Measurements from ENCODE around the gene ZNF836. TPM values are rescaled to one million over a fixed set of nuclear protein-coding genes. Genes with fewer than 3 reads are reported as not detected.
"Not testable (repeated sequence)": the region's sequence is repeated elsewhere in the genome, so short reads cannot be mapped to it uniquely, and the experiment has no call there.

ZNF836 gene
- total RNA-seq, result 7.8 and 10.8 TPM in 2 replicates

DNA sequence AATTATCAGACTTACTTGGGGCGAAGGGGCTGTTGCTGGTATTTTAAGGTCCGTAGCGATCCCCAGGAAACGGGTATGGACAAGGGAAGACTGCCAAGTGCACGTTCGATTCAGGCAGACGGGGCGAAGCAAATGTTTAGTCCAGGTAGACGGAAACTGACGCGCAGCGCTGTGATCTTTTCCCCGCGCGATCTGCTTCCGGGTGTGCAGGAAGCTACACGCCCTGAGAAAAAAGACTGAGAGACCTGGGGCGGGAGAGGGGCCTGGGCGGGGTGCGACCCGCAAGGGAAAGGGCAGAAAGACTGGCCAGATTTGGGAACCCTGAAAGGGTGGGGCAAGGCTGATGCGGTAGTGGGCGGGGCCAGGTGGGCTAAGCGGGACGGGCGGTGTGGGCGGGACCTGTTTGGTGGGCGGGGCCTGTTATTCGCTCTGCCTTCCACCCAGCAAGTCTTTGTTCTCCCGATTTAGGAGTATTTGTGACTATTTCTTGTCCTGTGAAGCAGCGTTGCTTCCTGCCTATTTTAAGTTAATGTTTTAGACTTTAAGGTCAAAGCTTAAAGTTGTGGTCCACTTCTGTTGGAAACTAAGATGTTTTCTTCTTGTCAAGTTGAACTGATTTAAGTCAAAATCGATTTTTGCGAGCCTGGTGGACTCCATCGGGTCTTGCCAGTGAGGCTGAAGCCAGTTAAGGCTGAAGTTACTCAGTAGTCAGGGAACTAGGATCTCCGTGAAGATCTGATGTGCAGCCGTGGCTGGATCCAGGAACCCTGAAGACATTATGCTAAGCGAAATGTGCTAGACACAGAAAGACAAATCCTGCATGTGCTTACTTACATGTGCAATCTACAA is at the start of gene ZNF836:
ZNF836 (minus strand) TSS at position 301 of the 849 bp plus-strand sequence. CDS start 3,549 bp downstream, outside the sequence.
- Mint-ChIP-seq H3K36me3 (ENCODE audit: low read depth) (peaks cover 39% of the 10 kb centered on the region), H3K27me3 (ENCODE audit: insufficient read depth) (no peaks in the 10 kb centered on the region), H3K9me3 (peaks cover 20% of the 10 kb centered on the region), H3K4me1 (ENCODE audit: low read depth) (peaks cover 11% of the 10 kb centered on the region), H3K27ac (peak within 1 kb of the TSS; percentile 90), H3K4me3 (peak within 1 kb of the TSS; percentile 97)
- peak; percentile 83 for DNase-seq (ENCODE audit: low spot score)
- intact Hi-C loops (cut with micrococcal nuclease), result loop anchor here (1.0 kb wide), 5 partner anchors 18 to 564 kb away; partner anchors contain the start of genes ZNF432 and ZNF611

DNA sequence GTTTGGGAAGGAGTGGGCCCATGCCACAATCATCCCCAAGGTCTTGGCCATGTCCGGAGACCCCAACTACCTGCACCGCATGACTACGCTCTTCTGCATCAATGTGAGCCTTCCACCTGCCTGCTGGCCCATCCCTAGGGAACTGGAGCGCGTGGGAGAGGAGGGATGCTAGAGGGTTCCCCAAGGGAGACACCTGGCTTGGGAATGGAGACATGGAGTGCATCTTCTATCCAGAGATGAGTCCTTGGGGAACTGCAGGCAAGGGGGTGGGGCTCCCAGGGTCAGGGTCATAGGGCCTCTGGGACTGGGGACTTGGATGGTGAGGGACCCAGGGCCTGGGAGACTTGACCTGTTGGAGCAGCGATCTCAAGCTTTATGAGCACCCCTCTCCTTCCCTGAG is 49.6 kb upstream of the ZNF836 start:
- H3K4me3 Mint-ChIP-seq, result no peak overlapping the region
- H3K36me3 Mint-ChIP-seq (ENCODE audit: low read depth), result peaks cover 82% of the 10 kb centered on the region
- peaks cover 6% of the 10 kb centered on the region for H3K4me1 Mint-ChIP-seq (ENCODE audit: low read depth)
- no peak overlapping the region for H3K27ac Mint-ChIP-seq
- DNase-seq (ENCODE audit: low spot score), result no peak
- intact Hi-C loops (cut with micrococcal nuclease), result no loop called here
- H3K27me3 Mint-ChIP-seq (ENCODE audit: insufficient read depth), result no peaks in the 10 kb centered on the region
- no peaks in the 10 kb centered on the region for H3K9me3 Mint-ChIP-seq

DNA sequence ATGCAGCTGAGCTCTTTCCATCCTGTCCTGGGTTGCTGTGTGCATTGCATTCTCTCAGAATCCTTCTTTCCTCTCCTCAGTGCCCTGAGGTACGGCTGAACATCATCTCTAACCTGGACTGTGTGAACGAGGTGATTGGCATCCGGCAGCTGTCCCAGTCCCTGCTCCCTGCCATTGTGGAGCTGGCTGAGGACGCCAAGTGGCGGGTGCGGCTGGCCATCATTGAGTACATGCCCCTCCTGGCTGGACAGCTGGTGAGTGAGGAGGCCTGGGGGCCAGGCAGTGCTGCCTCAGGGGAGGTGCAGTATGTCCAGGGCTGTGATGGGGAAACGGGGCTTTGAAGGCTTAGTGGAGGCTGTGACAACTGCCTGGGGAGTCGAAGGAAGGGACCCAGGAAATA is 48.2 kb upstream of the ZNF836 start:
- H3K9me3 Mint-ChIP-seq, result no peaks in the 10 kb centered on the region
- H3K27ac Mint-ChIP-seq, result no peak overlapping the region
- H3K4me1 Mint-ChIP-seq (ENCODE audit: low read depth), result peaks cover 5% of the 10 kb centered on the region
- H3K36me3 Mint-ChIP-seq (ENCODE audit: low read depth), result peaks cover 79% of the 10 kb centered on the region
- no peaks in the 10 kb centered on the region for H3K27me3 Mint-ChIP-seq (ENCODE audit: insufficient read depth)
- H3K4me3 Mint-ChIP-seq, result no peak overlapping the region
- intact Hi-C loops (cut with micrococcal nuclease), result no loop called here
- DNase-seq (ENCODE audit: low spot score), result no peak

DNA sequence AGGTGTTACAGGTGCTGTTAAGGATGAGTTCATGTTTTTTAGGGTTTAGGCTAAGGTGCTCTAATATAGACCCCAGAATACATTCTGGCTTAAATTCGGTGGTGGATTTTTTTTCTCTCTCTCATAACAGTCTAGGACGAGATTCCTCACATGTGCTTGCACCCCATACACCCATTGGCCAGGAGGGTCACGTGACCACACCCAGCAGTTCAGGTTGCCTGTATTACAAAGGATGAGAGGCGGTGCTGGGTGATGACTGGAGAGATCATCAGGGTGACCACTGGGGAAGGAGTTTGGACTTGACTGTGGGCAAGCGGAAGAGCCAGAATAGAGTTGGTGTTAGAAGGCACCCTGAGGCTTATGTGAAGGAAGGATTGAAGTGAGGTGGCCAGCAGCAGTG is 46.2 kb upstream of the ZNF836 start:
- H3K27ac Mint-ChIP-seq, result peak overlapping the region; percentile 2
- H3K9me3 Mint-ChIP-seq, result no peaks in the 10 kb centered on the region
- no peak overlapping the region for H3K4me3 Mint-ChIP-seq
- peaks cover 73% of the 10 kb centered on the region for H3K36me3 Mint-ChIP-seq (ENCODE audit: low read depth)
- H3K4me1 Mint-ChIP-seq (ENCODE audit: low read depth), result no peaks in the 10 kb centered on the region
- intact Hi-C loops (cut with micrococcal nuclease), result no loop called here
- no peak for DNase-seq (ENCODE audit: low spot score)
- H3K27me3 Mint-ChIP-seq (ENCODE audit: insufficient read depth), result no peaks in the 10 kb centered on the region

DNA sequence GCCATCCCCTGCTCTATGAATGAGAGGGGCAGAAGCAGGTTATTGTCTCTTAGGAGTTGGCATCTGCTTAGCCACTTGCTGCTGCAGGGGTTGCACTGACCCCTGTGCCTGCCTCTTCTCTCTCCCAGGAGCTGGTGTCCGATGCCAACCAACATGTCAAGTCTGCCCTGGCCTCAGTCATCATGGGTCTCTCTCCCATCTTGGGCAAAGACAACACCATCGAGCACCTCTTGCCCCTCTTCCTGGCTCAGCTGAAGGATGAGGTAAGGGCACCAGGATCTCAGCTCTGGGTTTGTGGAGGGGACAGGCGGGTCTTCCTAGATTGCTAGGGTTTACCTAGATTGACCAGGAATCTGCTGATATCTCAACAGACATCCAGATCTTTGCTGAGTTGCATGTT is 45.0 kb upstream of the ZNF836 start:
- Mint-ChIP-seq H3K9me3 (no peaks in the 10 kb centered on the region), H3K4me3 (no peak overlapping the region), H3K27me3 (ENCODE audit: insufficient read depth) (no peaks in the 10 kb centered on the region), H3K36me3 (ENCODE audit: low read depth) (peaks cover 74% of the 10 kb centered on the region), H3K4me1 (ENCODE audit: low read depth) (no peaks in the 10 kb centered on the region), H3K27ac (no peak overlapping the region)
- intact Hi-C loops (cut with micrococcal nuclease), result no loop called here
- no peak for DNase-seq (ENCODE audit: low spot score)

DNA sequence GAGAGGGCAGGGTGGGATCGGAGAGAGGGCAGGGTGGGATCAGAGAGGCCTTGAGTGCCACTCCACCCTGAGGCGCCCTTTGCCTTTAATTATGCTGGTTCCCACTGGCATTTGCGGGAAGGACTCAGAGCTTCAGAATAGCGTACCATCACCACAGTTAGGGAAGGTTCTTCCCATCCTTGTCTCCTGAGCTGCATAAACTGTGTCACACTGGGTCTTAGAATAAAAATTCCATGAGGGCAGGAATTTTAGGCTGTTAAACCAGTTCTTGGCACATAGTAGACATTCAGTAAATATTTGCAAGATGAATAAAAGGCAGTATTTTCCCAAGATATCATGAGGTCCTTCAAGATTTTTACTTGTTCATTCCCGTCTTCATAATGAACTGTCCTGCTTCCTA is 42.8 kb upstream of the ZNF836 start:
- DNase-seq (ENCODE audit: low spot score), result no peak
- H3K27me3 Mint-ChIP-seq (ENCODE audit: insufficient read depth), result no peaks in the 10 kb centered on the region
- intact Hi-C loops (cut with micrococcal nuclease), result no loop called here
- no peak overlapping the region for H3K4me3 Mint-ChIP-seq
- H3K4me1 Mint-ChIP-seq (ENCODE audit: low read depth), result no peaks in the 10 kb centered on the region
- H3K27ac Mint-ChIP-seq, result no peak overlapping the region
- no peaks in the 10 kb centered on the region for H3K9me3 Mint-ChIP-seq
- peaks cover 67% of the 10 kb centered on the region for H3K36me3 Mint-ChIP-seq (ENCODE audit: low read depth)

DNA sequence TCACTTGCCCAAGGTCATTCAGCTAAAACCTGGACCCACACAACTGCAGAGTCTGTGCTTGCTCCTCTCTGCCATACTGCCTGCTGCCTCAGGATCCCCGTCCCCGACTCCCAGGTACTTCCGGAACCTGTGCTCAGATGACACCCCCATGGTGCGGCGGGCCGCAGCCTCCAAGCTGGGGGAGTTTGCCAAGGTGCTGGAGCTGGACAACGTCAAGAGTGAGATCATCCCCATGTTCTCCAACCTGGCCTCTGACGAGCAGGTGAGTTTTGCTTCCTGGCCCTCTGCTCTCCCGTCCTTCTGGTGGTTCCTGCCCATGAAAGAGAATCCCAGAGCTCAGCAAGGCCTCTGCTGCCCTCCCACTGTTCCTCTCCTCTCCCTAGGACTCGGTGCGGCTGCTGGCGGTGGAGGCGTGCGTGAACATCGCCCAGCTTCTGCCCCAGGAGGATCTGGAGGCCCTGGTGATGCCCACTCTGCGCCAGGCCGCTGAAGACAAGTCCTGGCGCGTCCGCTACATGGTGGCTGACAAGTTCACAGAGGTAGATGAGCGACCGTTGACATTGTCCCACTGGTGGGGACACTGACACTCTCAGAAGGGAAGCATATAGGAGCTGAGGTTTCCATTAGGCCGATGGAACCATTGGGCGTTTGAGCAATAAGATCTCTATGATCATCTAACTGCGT is 41.3 kb upstream of the ZNF836 start:
- H3K9me3 Mint-ChIP-seq, result no peaks in the 10 kb centered on the region
- peaks cover 58% of the 10 kb centered on the region for H3K36me3 Mint-ChIP-seq (ENCODE audit: low read depth)
- no peaks in the 10 kb centered on the region for H3K27me3 Mint-ChIP-seq (ENCODE audit: insufficient read depth)
- H3K27ac Mint-ChIP-seq, result no peak overlapping the region
- H3K4me1 Mint-ChIP-seq (ENCODE audit: low read depth), result no peaks in the 10 kb centered on the region
- intact Hi-C loops (cut with micrococcal nuclease), result no loop called here
- no peak for DNase-seq (ENCODE audit: low spot score)
- H3K4me3 Mint-ChIP-seq, result no peak overlapping the region

DNA sequence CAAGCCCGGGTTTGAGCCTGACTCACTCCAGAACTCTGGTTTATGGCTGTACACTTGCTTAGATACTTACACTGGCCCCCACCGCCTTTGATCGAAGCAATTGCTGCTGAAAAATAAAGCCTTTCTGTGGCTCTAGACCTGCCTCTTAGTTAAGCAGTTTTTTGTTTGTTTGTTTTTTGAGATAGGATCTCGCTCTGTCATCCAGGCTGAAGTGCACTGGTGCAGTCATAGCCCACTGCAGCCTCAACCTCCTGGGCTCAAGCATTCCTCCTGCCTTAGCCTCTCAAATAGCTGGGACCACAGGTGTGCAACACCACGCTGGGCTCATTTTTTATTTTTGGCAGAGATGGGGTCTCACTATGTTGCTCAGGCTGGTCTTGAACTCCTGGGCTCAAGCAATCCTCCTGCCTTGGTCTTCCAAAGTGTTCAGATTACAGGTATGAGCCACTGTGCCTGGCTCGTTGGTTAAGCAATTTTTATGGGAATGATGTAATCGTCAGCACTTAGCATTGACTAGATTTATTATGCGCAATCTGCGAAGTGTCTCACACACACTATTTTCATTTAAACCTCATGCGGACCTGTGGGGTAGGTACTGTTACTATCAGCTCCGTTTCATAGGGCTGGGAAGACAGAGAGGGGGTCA is 40.6 kb upstream of the ZNF836 start:
- Mint-ChIP-seq H3K4me1 (ENCODE audit: low read depth) (no peaks in the 10 kb centered on the region), H3K4me3 (no peak overlapping the region), H3K27ac (no peak overlapping the region), H3K27me3 (ENCODE audit: insufficient read depth) (no peaks in the 10 kb centered on the region), H3K36me3 (ENCODE audit: low read depth) (peaks cover 52% of the 10 kb centered on the region), H3K9me3 (no peaks in the 10 kb centered on the region)
- DNase-seq (ENCODE audit: low spot score), result no peak
- intact Hi-C loops (cut with micrococcal nuclease), result no loop called here

DNA sequence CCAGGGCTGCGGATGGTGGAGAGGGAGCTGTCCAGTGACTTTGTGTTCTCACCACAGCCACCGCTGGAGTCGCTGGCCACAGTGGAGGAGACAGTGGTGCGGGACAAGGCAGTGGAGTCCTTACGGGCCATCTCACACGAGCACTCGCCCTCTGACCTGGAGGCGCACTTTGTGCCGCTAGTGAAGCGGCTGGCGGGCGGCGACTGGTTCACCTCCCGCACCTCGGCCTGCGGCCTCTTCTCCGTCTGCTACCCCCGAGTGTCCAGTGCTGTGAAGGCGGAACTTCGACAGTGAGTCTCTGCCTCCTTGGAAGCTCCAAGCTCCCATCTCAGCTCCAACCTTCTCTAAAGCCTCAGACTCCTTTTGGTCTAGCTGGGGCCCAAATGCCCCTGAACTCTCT is 39.8 kb upstream of the ZNF836 start:
- Mint-ChIP-seq H3K9me3 (no peaks in the 10 kb centered on the region), H3K36me3 (ENCODE audit: low read depth) (peaks cover 54% of the 10 kb centered on the region), H3K27me3 (ENCODE audit: insufficient read depth) (no peaks in the 10 kb centered on the region), H3K4me3 (no peak overlapping the region), H3K27ac (no peak overlapping the region), H3K4me1 (ENCODE audit: low read depth) (no peaks in the 10 kb centered on the region)
- no peak for DNase-seq (ENCODE audit: low spot score)
- intact Hi-C loops (cut with micrococcal nuclease), result no loop called here

DNA sequence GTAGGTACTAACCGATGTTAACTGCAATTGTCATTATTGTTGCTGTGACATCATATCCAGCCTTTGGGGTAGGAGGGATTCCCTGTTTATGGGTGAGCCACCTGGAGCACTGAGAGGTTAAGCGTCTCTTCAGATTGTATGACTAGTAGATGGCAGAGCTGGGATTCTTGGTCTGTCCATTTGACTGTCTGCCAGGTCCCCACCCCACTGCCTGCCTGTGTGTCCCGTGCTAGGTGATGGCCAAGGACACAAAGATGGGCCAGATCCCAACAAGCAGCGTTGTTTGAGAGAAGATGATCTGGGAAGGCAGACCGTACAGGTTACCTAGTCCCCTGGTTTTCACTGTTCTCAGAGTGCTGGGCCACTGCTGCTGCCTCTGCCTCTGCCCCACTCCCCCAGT is 35.1 kb upstream of the ZNF836 start:
- Mint-ChIP-seq H3K4me3 (no peak overlapping the region), H3K36me3 (ENCODE audit: low read depth) (peaks cover 67% of the 10 kb centered on the region), H3K27ac (no peak overlapping the region), H3K4me1 (ENCODE audit: low read depth) (peaks cover 11% of the 10 kb centered on the region), H3K9me3 (no peaks in the 10 kb centered on the region), H3K27me3 (ENCODE audit: insufficient read depth) (no peaks in the 10 kb centered on the region)
- intact Hi-C loops (cut with micrococcal nuclease), result no loop called here
- DNase-seq (ENCODE audit: low spot score), result no peak

DNA sequence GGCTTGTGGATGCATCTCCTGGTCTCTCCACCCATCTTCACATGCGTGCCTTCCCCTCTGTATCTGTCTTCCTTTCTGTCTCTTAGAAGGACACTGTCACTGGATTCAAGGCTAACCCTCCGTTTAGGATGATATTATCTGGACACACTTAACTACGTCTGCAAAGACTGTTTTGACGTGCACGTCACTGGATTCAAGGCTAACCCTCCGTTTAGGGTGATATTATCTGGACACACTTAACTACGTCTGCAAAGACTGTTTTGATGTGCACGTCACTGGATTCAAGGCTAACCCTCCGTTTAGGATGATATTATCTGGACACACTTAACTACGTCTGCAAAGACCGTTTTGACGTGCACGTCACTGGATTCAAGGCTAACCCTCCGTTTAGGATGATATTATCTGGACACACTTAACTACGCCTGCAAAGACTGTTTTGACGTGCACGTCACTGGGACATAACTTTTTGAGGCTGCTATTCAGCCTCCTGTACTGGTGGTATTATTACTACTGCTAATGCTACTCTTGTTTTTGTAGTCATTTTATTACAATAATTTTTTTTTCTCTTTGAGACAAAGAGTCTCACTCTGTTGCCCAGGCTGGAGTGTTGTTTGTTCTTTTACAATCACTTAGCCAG is 29.5 kb upstream of the ZNF836 start:
- H3K27me3 Mint-ChIP-seq (ENCODE audit: insufficient read depth); H3K4me3 Mint-ChIP-seq; H3K9me3 Mint-ChIP-seq; intact Hi-C loops (cut with micrococcal nuclease); H3K27ac Mint-ChIP-seq; DNase-seq (ENCODE audit: low spot score): not testable (repeated sequence)
- peaks cover 59% of the 10 kb centered on the region for H3K36me3 Mint-ChIP-seq (ENCODE audit: low read depth)
- peaks cover 10% of the 10 kb centered on the region for H3K4me1 Mint-ChIP-seq (ENCODE audit: low read depth)

DNA sequence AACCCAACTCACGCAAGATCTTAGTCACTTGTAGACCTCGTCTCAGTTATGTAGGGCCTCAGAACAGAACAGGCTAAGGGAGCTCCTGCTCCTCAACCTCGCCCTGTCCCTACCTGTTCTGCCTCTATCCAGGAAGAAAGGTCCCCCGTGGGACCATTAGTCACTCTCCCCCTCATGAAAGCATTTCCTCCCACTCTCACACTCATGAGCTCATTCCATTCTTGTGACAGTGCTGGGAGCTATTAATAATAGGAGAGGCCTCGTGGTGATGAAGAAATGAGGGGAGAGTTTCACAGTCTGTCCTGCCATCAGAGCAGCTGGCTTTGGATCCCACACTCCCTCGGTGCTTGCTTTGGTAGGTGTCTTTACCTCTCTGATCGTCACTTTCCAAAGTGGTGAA is 28.6 kb upstream of the ZNF836 start:
- no peaks in the 10 kb centered on the region for H3K9me3 Mint-ChIP-seq
- intact Hi-C loops (cut with micrococcal nuclease), result no loop called here
- no peaks in the 10 kb centered on the region for H3K27me3 Mint-ChIP-seq (ENCODE audit: insufficient read depth)
- DNase-seq (ENCODE audit: low spot score), result no peak
- H3K4me3 Mint-ChIP-seq, result no peak overlapping the region
- peaks cover 56% of the 10 kb centered on the region for H3K36me3 Mint-ChIP-seq (ENCODE audit: low read depth)
- peaks cover 4% of the 10 kb centered on the region for H3K4me1 Mint-ChIP-seq (ENCODE audit: low read depth)
- H3K27ac Mint-ChIP-seq, result no peak overlapping the region

DNA sequence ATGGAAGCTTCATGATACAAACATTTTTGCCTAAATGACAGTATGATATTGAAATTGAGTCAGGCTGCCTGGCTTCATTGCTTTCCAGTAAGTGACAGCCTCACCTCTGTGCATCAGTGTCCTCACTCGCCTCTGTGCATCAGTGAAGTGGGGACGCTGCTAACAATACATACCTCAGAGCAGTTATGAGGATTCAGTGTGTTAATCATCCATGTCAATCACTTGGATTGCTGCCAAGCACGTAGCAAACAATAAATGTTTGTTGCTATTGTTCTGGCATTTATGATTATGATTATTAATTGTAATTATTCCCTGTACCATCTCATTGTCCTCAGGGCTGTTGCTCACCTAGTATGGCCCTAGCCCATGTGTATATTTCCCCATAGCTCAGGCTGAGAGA is 27.3 kb upstream of the ZNF836 start:
- Mint-ChIP-seq H3K36me3 (ENCODE audit: low read depth) (peaks cover 54% of the 10 kb centered on the region), H3K27ac (no peak overlapping the region), H3K4me3 (no peak overlapping the region), H3K9me3 (no peaks in the 10 kb centered on the region), H3K27me3 (ENCODE audit: insufficient read depth) (no peaks in the 10 kb centered on the region), H3K4me1 (ENCODE audit: low read depth) (peaks cover 11% of the 10 kb centered on the region)
- intact Hi-C loops (cut with micrococcal nuclease), result no loop called here
- DNase-seq (ENCODE audit: low spot score), result no peak
